ENCODE data around the gene CLN6. TPM values are rescaled to one million over a fixed set of nuclear protein-coding genes. Genes with fewer than 3 reads are reported as not detected.

CLN6 gene
- total and polyA plus RNA-seq, 9 of the 15 experiments (the other 6 are each of a cell fraction or from before 2014, with no cell fraction given), result 0.71 to 53.3 (median 39.3) TPM

GRCh38 chr15:68278345-68278594, 48.7 kb upstream of the CLN6 start:
- 0% methylated on average over 22 of the region's 22 CpGs for WGBS (ENCODE audit: insufficient coverage, low coverage, missing lambda C conversion rate)
- in situ Hi-C loops (cut with MboI), result no loop called here
- peak in 1 of 4 experiments; percentile 78 for DNase-seq (ENCODE audit: extremely low read depth in 1 of 4, low spot score in 3 of 4)
- Histone ChIP-seq H4K20me1 (replicated peaks; ENCODE audit: control insufficient read depth, insufficient read depth, low read length) (peaks cover 11% of the 10 kb centered on the region; the same call in 1 of the 2 replicates), H2AFZ (ENCODE audit: low read depth, low read length) (peak overlapping the region; percentile 100), H3K9ac (ENCODE audit: insufficient read depth in 1 of 2, low read depth in 2 of 2, low read length in 2 of 2) (peak overlapping the region; percentile 87 to 93), H3K36me3 (ENCODE audit: control insufficient read depth, insufficient read depth, low read length) (peaks cover 12% of the 10 kb centered on the region; the same call in 2 of the 3 replicates), H3K27ac (ENCODE audit: extremely low read depth, low read depth, low read length) (peak overlapping the region; percentile 84), H3K4me1 (replicated peaks in 1 of 2; ENCODE audit: control insufficient read depth in 2 of 2, insufficient read depth in 2 of 2, low read length in 2 of 2) (peaks cover 12 to 13% of the 10 kb centered on the region in 2 experiments; a peak in 4 of 5 replicates), H3K79me2 (ENCODE audit: control insufficient read depth, insufficient read depth, low read length) (peaks cover 56% of the 10 kb centered on the region), H3K9me3 (replicated peaks; ENCODE audit: control insufficient read depth, insufficient read depth, low read depth, low read length) (no peaks in the 10 kb centered on the region), H3K4me3 (peak overlapping the region; percentile 69), H3K9me1 (ENCODE audit: control insufficient read depth, insufficient read depth, low read length) (no peaks in the 10 kb centered on the region), H3K27me3 (ENCODE audit: control insufficient read depth in 2 of 2, insufficient read depth in 2 of 2, low read length in 2 of 2) (0 out of 5 replicates have a peak, but pooled peaks cover 0 to 4% of the 10 kb centered on the region in 2 experiments), H3K4me2 (ENCODE audit: insufficient read depth, low read length) (peak overlapping the region; percentile 95)
- CTCF ChIA-PET (ENCODE audit: low intra/inter-chr PET ratio), result no interaction called here
- no peak for ATAC-seq
- FAIRE-seq, result no peak
- POLR2A ChIA-PET, result interaction anchor here (0.6 to 2.5 kb wide), 9 partner anchors 11 to 896 kb away, joined by 3 to 10 read pairs (median 3); no protein-coding TSS in a partner anchor
- no TSS peak for BruUV-seq (replicated peaks)
- intact Hi-C loops (cut with micrococcal nuclease), result no loop called here
- TF ChIP-seq AFF4 (CRISPR knock-in tag; IDR thresholded peaks at IDR 0.05), result peak; percentile 73; the same call in 1 of the 2 replicates
- TF ChIP-seq SMAD2 (IDR thresholded peaks at IDR 0.05; ENCODE audit: low read depth, low read length), result no peak
- peak; percentile 41 for TF ChIP-seq TFAP4 (CRISPR knock-in tag; IDR thresholded peaks at IDR 0.05; ENCODE audit: borderline replicate concordance)
- 0 out of 2 replicates have a peak, but pooled peaks have one; percentile 69 for TF ChIP-seq ZNF431 (CRISPR knock-in tag; IDR thresholded peaks at IDR 0.05)
- 0 out of 2 replicates have a peak, but pooled peaks have one; percentile 30 for TF ChIP-seq BRD4 (IDR thresholded peaks at IDR 0.05)
- no peak for TF ChIP-seq NKRF (IDR thresholded peaks at IDR 0.05; ENCODE audit: borderline replicate concordance)
- peak; percentile 17; the same call in 1 of the 2 replicates for TF ChIP-seq SMARCE1 (IDR thresholded peaks at IDR 0.05)
- TF ChIP-seq PREB (CRISPR knock-in tag; IDR thresholded peaks at IDR 0.05), result 0 out of 2 replicates have a peak, but pooled peaks have one; percentile 40
- TF ChIP-seq YY1 (IDR thresholded peaks at IDR 0.05; ENCODE audit: borderline replicate concordance in 1 of 3, control insufficient read depth in 1 of 3, extremely low read depth in 1 of 3, insufficient read depth in 3 of 3, insufficient read length in 1 of 3, insufficient replicate concordance in 2 of 3, low read depth in 1 of 3, low read length in 2 of 3), result peak; percentile 37 to 87 (median 83)
- TF ChIP-seq KAT7 (CRISPR knock-in tag; IDR thresholded peaks at IDR 0.05; ENCODE audit: borderline replicate concordance), result peak; percentile 93; the same call in 1 of the 2 replicates
- peak; percentile 89 for TF ChIP-seq RBBP5 (IDR thresholded peaks at IDR 0.05; ENCODE audit: borderline replicate concordance, insufficient read depth, low read length, poor library complexity, severe bottlenecking)
- 0 out of 2 replicates have a peak, but pooled peaks have one; percentile 15 for TF ChIP-seq ZNF175 (CRISPR knock-in tag; IDR thresholded peaks at IDR 0.05; ENCODE audit: low read depth)
- peak; percentile 76; the same call in 1 of the 2 replicates for TF ChIP-seq RBFOX2 (IDR thresholded peaks at IDR 0.05; ENCODE audit: low read depth, low read length)
